K562 (cell line): ENCODE data around the gene TMEM92. TPM values are rescaled to one million over a fixed set of nuclear protein-coding genes. Genes with fewer than 3 reads are reported as not detected.

Source experiments
- ATAC-seq: fragments of 200-7000 bp; cut with Tn5 transposase; 3 replicates; pipeline ENCODE4 v1.9.1; 2020; ENCODE audit warnings: moderate library complexity
- BruUV-seq: library from RNA; stranded (reverse); fragments of 400-500 nt; replicated peaks from 2 replicates; lab custom pipeline; 2021; lab: Mats Ljungman, UMichigan
- CTCF ChIA-PET: fragments of 300-600 bp; formaldehyde crosslinking; extraction: SDS; loops from one replicate; lab custom pipeline; 2021; ENCODE audit warnings: low intra/inter-chr PET ratio; lab: Yijun Ruan, JAX
- POLR2A ChIA-PET: fragments of 300-600, 350-650 bp; sonication (Branson Sonifier 250); formaldehyde crosslinking; extraction: SDS; loops from one replicate; lab custom pipeline; 2021; ENCODE audit warnings: antibody characterized with exemption, inconsistent platforms; lab: Yijun Ruan, JAX
- DNase-seq, 4 experiments: peaks; one replicate each; pipeline versions ENCODE4 v3.0.0 to v3.0.0-alpha.2; 2011 to 2018; ENCODE audit warnings: low spot score in 3 of 4, mixed read lengths in 3 of 4; ENCODE audit errors: extremely low read depth in 1 of 4
- FAIRE-seq: peaks from 2 replicates; lab custom pipeline; 2011; peaks lifted over from hg19 to GRCh38; lab: Jason Lieb, UNC
- H2AFZ ChIP-seq: 2 replicates; pipeline ENCODE4 v1.6.0; 2011; ENCODE audit warnings: low read depth, low read length, control low read depth, inconsistent platforms
- H3K27ac ChIP-seq: fragments of 200-600 bp; 3 replicates; pipeline ENCODE4 v1.8.0; 2011; ENCODE audit warnings: low read depth, mild to moderate bottlenecking, control low read depth, inconsistent platforms, low read length, moderate library complexity, mixed read lengths; ENCODE audit errors: extremely low read depth
- H3K27me3 ChIP-seq, 2 experiments: fragments of 300-600 bp in 1 of 2; 2 replicates in 1 of 2; 3 replicates in 1 of 2; pipeline versions ENCODE4 v1.6.0 to v1.8.0; 2011; ENCODE audit warnings: inconsistent platforms in 2 of 2, low read length in 2 of 2, mild to moderate bottlenecking in 1 of 2, mixed read lengths in 1 of 2, moderate library complexity in 1 of 2; ENCODE audit not compliant: control insufficient read depth in 2 of 2, insufficient read depth in 2 of 2
- H3K36me3 ChIP-seq: fragments of 300-600 bp; 3 replicates; pipeline ENCODE4 v1.8.0; 2011; ENCODE audit warnings: mild to moderate bottlenecking, low read length, inconsistent platforms; ENCODE audit not compliant: control insufficient read depth, insufficient read depth
- H3K4me1 ChIP-seq, 2 experiments: fragments of 200-600 bp in 1 of 2; replicated peaks in 1 of 2; 2 replicates in 1 of 2; 3 replicates in 1 of 2; pipeline versions ENCODE4 v1.5.1 to v1.8.0; 2011; ENCODE audit warnings: inconsistent platforms in 2 of 2, low read length in 2 of 2, mild to moderate bottlenecking in 1 of 2, mixed read lengths in 1 of 2, moderate library complexity in 1 of 2; ENCODE audit not compliant: control insufficient read depth in 2 of 2, insufficient read depth in 2 of 2
- H3K4me2 ChIP-seq: 2 replicates; pipeline ENCODE4 v1.6.1; 2011; ENCODE audit warnings: low read length, control low read depth, inconsistent platforms, mixed read lengths; ENCODE audit not compliant: insufficient read depth
- H3K4me3 ChIP-seq: fragments of 200-600 bp; sonication (generic), shearing (Covaris generic); 2 replicates; pipeline ENCODE4 v1.5.1; 2016; ENCODE audit warnings: control low read depth, inconsistent platforms
- H3K79me2 ChIP-seq: fragments of 200-600 bp; 3 replicates; pipeline ENCODE4 v1.8.0; 2011; ENCODE audit warnings: low read length, inconsistent platforms; ENCODE audit not compliant: control insufficient read depth, insufficient read depth
- H3K9ac ChIP-seq, 2 experiments: 2 replicates each; pipeline versions ENCODE4 v1.6.0 to v1.6.1; 2011; ENCODE audit warnings: low read depth in 2 of 2, low read length in 2 of 2, control low read depth in 1 of 2, inconsistent platforms in 1 of 2, mild to moderate bottlenecking in 1 of 2, mixed read lengths in 1 of 2; ENCODE audit not compliant: insufficient read depth in 1 of 2
- H3K9me1 ChIP-seq: one replicate; pipeline ENCODE4 v1.6.0; 2011; ENCODE audit warnings: inconsistent platforms, mild to moderate bottlenecking, low read length, moderate library complexity; ENCODE audit not compliant: control insufficient read depth, insufficient read depth
- H3K9me3 ChIP-seq: replicated peaks from 2 replicates; pipeline ENCODE4 v1.5.1; 2011; ENCODE audit warnings: low read depth, low read length, inconsistent platforms; ENCODE audit not compliant: control insufficient read depth, insufficient read depth
- H4K20me1 ChIP-seq: replicated peaks from 2 replicates; pipeline ENCODE4 v1.6.1; 2011; ENCODE audit warnings: low read length, inconsistent platforms, mixed read lengths; ENCODE audit not compliant: control insufficient read depth, insufficient read depth
- CREB1 ChIP-seq, 2 experiments: sonication (generic) in 1 of 2; formaldehyde crosslinking in 1 of 2; IDR thresholded peaks; 2 replicates each; pipeline versions ENCODE4 v1.6.1 to v1.8.0; 2012 to 2022; ENCODE audit warnings: inconsistent platforms in 1 of 2, mild to moderate bottlenecking in 1 of 2, missing genetic modification reagents in 1 of 2, moderate library complexity in 1 of 2
- CREM ChIP-seq: IDR thresholded peaks from 2 replicates; pipeline ENCODE4 v1.6.1; 2014; ENCODE audit warnings: antibody characterized with exemption, low read depth
- JUND ChIP-seq, 2 experiments: IDR thresholded peaks; 2 replicates in 1 of 2; 3 replicates in 1 of 2; pipeline ENCODE4 v1.6.1; 2011; ENCODE audit warnings: borderline replicate concordance in 2 of 2, low read depth in 2 of 2, low read length in 2 of 2, improper control_type of control experiment in 1 of 2, missing biosample characterization in 1 of 2, missing genetic modification characterization in 1 of 2, missing genetic modification reagents in 1 of 2
- MCM2 ChIP-seq: fragments of 450-650 bp; IDR thresholded peaks from 2 replicates; pipeline ENCODE4 v1.6.1; 2017; ENCODE audit warnings: low read depth, mild to moderate bottlenecking
- MCM5 ChIP-seq: fragments of 450-650 bp; IDR thresholded peaks from 2 replicates; pipeline ENCODE4 v1.6.1; 2016; ENCODE audit warnings: low read depth
- NFYB ChIP-seq: IDR thresholded peaks from 2 replicates; pipeline ENCODE4 v1.6.1; 2011; ENCODE audit warnings: mild to moderate bottlenecking, moderate library complexity; ENCODE audit not compliant: insufficient read length; ENCODE audit errors: extremely low read depth
- PTRF ChIP-seq: fragments of 450-650 bp; IDR thresholded peaks from 2 replicates; pipeline ENCODE4 v1.6.1; 2016; ENCODE audit warnings: mild to moderate bottlenecking, missing genetic modification characterization, missing compliant biosample characterization
- RAD51 ChIP-seq: fragments of 450-650 bp; IDR thresholded peaks from 2 replicates; pipeline ENCODE4 v1.7.1; 2016; ENCODE audit warnings: low read depth, mild to moderate bottlenecking, borderline replicate concordance
- TCFL5 ChIP-seq: fragments of 250-450 bp; sonication (Bioruptor Pico); conservative IDR thresholded peaks from 2 replicates; pipeline ENCODE4 v1.6.1; 2021; ENCODE audit warnings: mild to moderate bottlenecking, moderate library complexity, matching md5 sums
- XRCC5 ChIP-seq: fragments of 200-400 bp; formaldehyde crosslinking; IDR thresholded peaks from 2 replicates; pipeline ENCODE4 v1.6.1; 2017; ENCODE audit warnings: low read depth, mild to moderate bottlenecking, low read length
- ZNF75A ChIP-seq: fragments of 450-650 bp; formaldehyde crosslinking; IDR thresholded peaks from 2 replicates; pipeline ENCODE4 v1.4.0; 2020; ENCODE audit warnings: mild to moderate bottlenecking
- ZZZ3 ChIP-seq: fragments of 450-650 bp; IDR thresholded peaks from 2 replicates; pipeline ENCODE4 v1.6.1; 2016; ENCODE audit warnings: antibody characterized with exemption, mild to moderate bottlenecking, moderate library complexity
- WGBS: fragments of 100-300 bp; shearing (Covaris generic); methylation state at CpG from one replicate; pipeline ENCODE4 v1.1.6; 2016; ENCODE audit warnings: low coverage, mixed read lengths; ENCODE audit not compliant: insufficient coverage; ENCODE audit errors: missing lambda C conversion rate; 5-methylcytosine and 5-hydroxymethylcytosine counted together
- in situ Hi-C: fragments of 300-500 bp; cut with MboI; formaldehyde crosslinking; loops from 4 replicates; pipeline ENCODE4 v1.15.0; 2018; ENCODE audit warnings: inconsistent platforms, mixed read lengths
- intact Hi-C: fragments of 100-400 bp; cut with micrococcal nuclease; formaldehyde crosslinking; loops from 2 replicates; pipeline ENCODE4 v1.14.2; 2022
- polyA plus RNA-seq, 8 experiments: library from polyadenylated mRNA; depleted of rRNA in 4 of 8; stranded (reverse) in 5 of 8; unstranded in 3 of 8; fragments of >200 nt; fragmentation: Nextera tagmentation in 2 of 8; fragmentation: Illumina TruSeq in 1 of 8; extraction: Ambion mirVana in 2 of 8; extraction: Trizol in 1 of 8; gene quantifications; 2 replicates each; pipeline versions ENCODE4 v1.2.1 to v1.2.3, GENCODE V29; 2011 to 2014; ENCODE audit warnings: inconsistent platforms in 1 of 8, missing spikeins in 1 of 8
- total RNA-seq, 7 experiments: library from RNA; depleted of rRNA in 6 of 7; stranded (reverse); fragments of >200 nt in 6 of 7; fragmentation: Illumina TruSeq in 2 of 7; extraction: Trizol in 2 of 7; gene quantifications; 2 replicates each; pipeline versions ENCODE4 v1.2.1 to v1.2.3, GENCODE V29; 2011 to 2021; ENCODE audit warnings: low replicate concordance in 1 of 7
- TF ChIP-seq, protein P1 (sequence below): sonication (generic); formaldehyde crosslinking; IDR thresholded peaks from 2 replicates; pipeline ENCODE4 v1.8.0; 2022; ENCODE audit warnings: mild to moderate bottlenecking, missing genetic modification reagents
- TF ChIP-seq, protein P2 (sequence below): sonication (generic); formaldehyde crosslinking; IDR thresholded peaks from 2 replicates; pipeline ENCODE4 v1.8.1; 2023; ENCODE audit warnings: mild to moderate bottlenecking, missing genetic modification reagents
- TF ChIP-seq, protein P3 (sequence below): fragments of 450-650 bp; conservative IDR thresholded peaks from 2 replicates; pipeline ENCODE4 v1.6.1; 2016; ENCODE audit warnings: missing genetic modification characterization, low read depth, mild to moderate bottlenecking, missing compliant biosample characterization, moderate library complexity

TMEM92 gene
- total and polyA plus RNA-seq, 9 of the 15 experiments (the other 6 are each of a cell fraction or from before 2014, with no cell fraction given) = 0.14 to 2.1 (median 0.40) TPM

DNA sequence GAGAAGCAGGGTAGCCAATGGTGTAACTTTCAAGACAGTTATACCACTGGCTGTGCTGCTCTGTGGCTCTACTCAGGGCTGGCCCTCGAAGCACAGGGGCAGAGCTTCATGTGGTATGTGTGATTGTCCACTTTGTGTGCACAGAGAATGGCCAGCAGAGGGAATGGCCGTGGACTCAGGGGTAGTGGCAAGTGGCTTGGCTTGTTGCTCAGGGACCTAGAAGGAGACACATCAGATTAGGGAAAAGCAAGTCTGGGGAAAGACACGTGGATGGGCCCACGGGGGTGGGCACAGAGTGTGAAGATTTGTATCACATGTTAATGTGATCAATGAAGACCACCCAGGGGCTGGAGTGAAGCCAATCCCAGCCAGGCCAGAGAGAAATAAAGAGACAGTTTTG is 51.6 kb downstream of the TMEM92 start:
- no peaks in the 10 kb centered on the region for H3K9me1 ChIP-seq
- no peak for ATAC-seq
- peaks cover 13 to 30% of the 10 kb centered on the region in 2 experiments for H3K27me3 ChIP-seq
- H3K36me3 ChIP-seq = no peaks in the 10 kb centered on the region
- H2AFZ ChIP-seq = no peak overlapping the region
- H3K79me2 ChIP-seq = no peaks in the 10 kb centered on the region
- no peaks in the 10 kb centered on the region for H4K20me1 ChIP-seq
- H3K9ac ChIP-seq = no peak overlapping the region; a peak in 1 of 4 replicates
- intact Hi-C loops (no loop called here), in situ Hi-C loops (no loop called here)
- POLR2A ChIA-PET = no interaction called here
- H3K9me3 ChIP-seq = no peaks in the 10 kb centered on the region
- no peak for DNase-seq
- no peak overlapping the region for H3K27ac ChIP-seq
- no peak overlapping the region for H3K4me2 ChIP-seq
- peaks cover 0 to 3% of the 10 kb centered on the region in 2 experiments; a peak in 2 of 5 replicates for H3K4me1 ChIP-seq
- TF ChIP-seq CREM (no peak), MCM2 (no peak), ZZZ3 (no peak), TCFL5 (no peak), MCM5 (no peak), NFYB (no peak), RAD51 (no peak), CREB1 (IDR thresholded peaks at IDR 0.05) (no peak), CREB1 (CRISPR knock-in tag; IDR thresholded peaks at IDR 0.05) (no peak), JUND (IDR thresholded peaks at IDR 0.05; ENCODE audit: borderline replicate concordance, low read depth, low read length) (no peak), JUND (tag; IDR thresholded peaks at IDR 0.05; ENCODE audit: borderline replicate concordance, low read depth, low read length) (no peak), ZNF75A (no peak), XRCC5 (no peak), PTRF (tag) (no peak)
- TF ChIP-seq, protein P1, sequence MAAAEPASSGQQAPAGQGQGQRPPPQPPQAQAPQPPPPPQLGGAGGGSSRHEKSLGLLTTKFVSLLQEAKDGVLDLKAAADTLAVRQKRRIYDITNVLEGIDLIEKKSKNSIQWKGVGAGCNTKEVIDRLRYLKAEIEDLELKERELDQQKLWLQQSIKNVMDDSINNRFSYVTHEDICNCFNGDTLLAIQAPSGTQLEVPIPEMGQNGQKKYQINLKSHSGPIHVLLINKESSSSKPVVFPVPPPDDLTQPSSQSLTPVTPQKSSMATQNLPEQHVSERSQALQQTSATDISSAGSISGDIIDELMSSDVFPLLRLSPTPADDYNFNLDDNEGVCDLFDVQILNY = no peak
- TF ChIP-seq, protein P2, sequence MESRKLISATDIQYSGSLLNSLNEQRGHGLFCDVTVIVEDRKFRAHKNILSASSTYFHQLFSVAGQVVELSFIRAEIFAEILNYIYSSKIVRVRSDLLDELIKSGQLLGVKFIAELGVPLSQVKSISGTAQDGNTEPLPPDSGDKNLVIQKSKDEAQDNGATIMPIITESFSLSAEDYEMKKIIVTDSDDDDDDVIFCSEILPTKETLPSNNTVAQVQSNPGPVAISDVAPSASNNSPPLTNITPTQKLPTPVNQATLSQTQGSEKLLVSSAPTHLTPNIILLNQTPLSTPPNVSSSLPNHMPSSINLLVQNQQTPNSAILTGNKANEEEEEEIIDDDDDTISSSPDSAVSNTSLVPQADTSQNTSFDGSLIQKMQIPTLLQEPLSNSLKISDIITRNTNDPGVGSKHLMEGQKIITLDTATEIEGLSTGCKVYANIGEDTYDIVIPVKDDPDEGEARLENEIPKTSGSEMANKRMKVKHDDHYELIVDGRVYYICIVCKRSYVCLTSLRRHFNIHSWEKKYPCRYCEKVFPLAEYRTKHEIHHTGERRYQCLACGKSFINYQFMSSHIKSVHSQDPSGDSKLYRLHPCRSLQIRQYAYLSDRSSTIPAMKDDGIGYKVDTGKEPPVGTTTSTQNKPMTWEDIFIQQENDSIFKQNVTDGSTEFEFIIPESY (CRISPR knock-in tag) = no peak
- TF ChIP-seq, protein P3, sequence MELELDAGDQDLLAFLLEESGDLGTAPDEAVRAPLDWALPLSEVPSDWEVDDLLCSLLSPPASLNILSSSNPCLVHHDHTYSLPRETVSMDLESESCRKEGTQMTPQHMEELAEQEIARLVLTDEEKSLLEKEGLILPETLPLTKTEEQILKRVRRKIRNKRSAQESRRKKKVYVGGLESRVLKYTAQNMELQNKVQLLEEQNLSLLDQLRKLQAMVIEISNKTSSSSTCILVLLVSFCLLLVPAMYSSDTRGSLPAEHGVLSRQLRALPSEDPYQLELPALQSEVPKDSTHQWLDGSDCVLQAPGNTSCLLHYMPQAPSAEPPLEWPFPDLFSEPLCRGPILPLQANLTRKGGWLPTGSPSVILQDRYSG (tag) = no peak
- no TSS peak for BruUV-seq
- 7% methylated on average over 4 of the region's 4 CpGs for WGBS
- no peak for FAIRE-seq
- CTCF ChIA-PET = interaction anchor here (1.5 kb wide), 1 partner anchor 126 kb away, joined by 4 read pairs; no protein-coding TSS in a partner anchor
- no peak overlapping the region for H3K4me3 ChIP-seq
